CD4-positive, alpha-beta T cell (primary cell): ENCODE measurements around the gene IL10RB. TPM values are rescaled to one million over a fixed set of nuclear protein-coding genes. Genes with fewer than 3 reads are reported as not detected.
A peak's percentile ranks its signal among the peaks of the same experiment; 100 is the strongest.

Experiments used
- ATAC-seq: fragments of 200-7000 bp; cut with Tn5 transposase; one replicate; pipeline ENCODE4 v1.10.0; 2022; ENCODE audit warnings: mild to moderate bottlenecking; ENCODE audit not compliant: poor library complexity
- CTCF ChIA-PET: fragments of 350-600 bp; sonication (Branson Sonifier 250); formaldehyde crosslinking; loops from one replicate; lab custom pipeline; 2021; ENCODE audit warnings: antibody characterized with exemption, inconsistent platforms; lab: Charles Lee
- POLR2A ChIA-PET: fragments of 350-600 bp; sonication (Branson Sonifier 250); formaldehyde crosslinking; loops from one replicate; lab custom pipeline; 2021; ENCODE audit warnings: antibody characterized with exemption, inconsistent platforms; lab: Charles Lee
- DNase-seq, 14 experiments: peaks; one replicate each; pipeline ENCODE4 v3.0.0-alpha.2; 2013 to 2020; ENCODE audit warnings: mixed read lengths in 2 of 14
- H3K27ac ChIP-seq, 2 donors: one replicate each; pipeline versions ENCODE4 v1.5.1 to v1.7.0; 2013; ENCODE audit warnings: low read length in 2 of 2, low read depth in 1 of 2, mild to moderate bottlenecking in 1 of 2
- H3K27me3 ChIP-seq, 2 experiments: 1 replicate in 1 of 2; 2 replicates in 1 of 2; pipeline versions ENCODE4 v1.6.1 to v1.7.0; 2013; ENCODE audit warnings: low read length in 2 of 2, control low read depth in 1 of 2, mild to moderate bottlenecking in 1 of 2, moderate library complexity in 1 of 2; ENCODE audit not compliant: insufficient read depth in 2 of 2, control insufficient read depth in 1 of 2
- H3K36me3 ChIP-seq: one replicate; pipeline ENCODE4 v1.6.1; 2013; ENCODE audit warnings: low read length, control low read depth; ENCODE audit not compliant: insufficient read depth
- H3K4me1 ChIP-seq: one replicate; pipeline ENCODE4 v1.6.1; 2013; ENCODE audit warnings: low read length, control low read depth; ENCODE audit not compliant: insufficient read depth
- H3K4me3 ChIP-seq: one replicate; pipeline ENCODE4 v1.5.1; 2013; ENCODE audit warnings: mild to moderate bottlenecking, low read length, moderate library complexity
- H3K9me3 ChIP-seq, 2 experiments: 1 replicate in 1 of 2; 2 replicates in 1 of 2; pipeline versions ENCODE4 v1.6.1 to v1.7.0; 2013; ENCODE audit warnings: low read length in 2 of 2, mild to moderate bottlenecking in 2 of 2, control low read depth in 1 of 2, moderate library complexity in 1 of 2; ENCODE audit not compliant: control insufficient read depth in 1 of 2, insufficient read depth in 1 of 2
- H3K27ac Mint-ChIP-seq: one replicate; pipeline ENCODE4 v1.8.0; 2020; ENCODE audit warnings: mixed read lengths
- H3K27me3 Mint-ChIP-seq: one replicate; pipeline ENCODE4 v1.8.0; 2021; ENCODE audit warnings: mixed read lengths
- H3K36me3 Mint-ChIP-seq: one replicate; pipeline ENCODE4 v1.8.0; 2021; ENCODE audit warnings: low read depth, mixed read lengths
- H3K4me1 Mint-ChIP-seq: one replicate; pipeline ENCODE4 v1.8.0; 2021; ENCODE audit warnings: low read depth, mixed read lengths
- H3K4me3 Mint-ChIP-seq: one replicate; pipeline ENCODE4 v1.8.0; 2020; ENCODE audit warnings: mild to moderate bottlenecking, mixed read lengths
- H3K9me3 Mint-ChIP-seq: one replicate; pipeline ENCODE4 v1.8.0; 2020; ENCODE audit warnings: mixed read lengths
- CTCF ChIP-seq: fragments of 200-600 bp; IDR thresholded peaks from one replicate; pipeline ENCODE4 v1.8.0; 2022; ENCODE audit warnings: antibody characterized with exemption, mild to moderate bottlenecking
- intact Hi-C, 2 experiments: fragments of 100-400 bp; cut with DNase I in 1 of 2; cut with micrococcal nuclease in 1 of 2; formaldehyde crosslinking; loops; one replicate each; pipeline versions ENCODE4 v1.15.1 to v1.9.0; 2023 to 2025; cut with DNase I, micrococcal nuclease
- total RNA-seq, 174 experiments: library from RNA in 2 of 174; stranded (reverse) in 2 of 174; gene quantifications; one replicate each; pipeline ENCODE4 v1.2.3 and lab custom pipeline; 2021 to 2026

Gene IL10RB
- total RNA-seq, 2 experiments from 2014 or later, result 7.2 to 9.2 TPM

GRCh38 chr21:33267250-33267649 is 1.1 kb downstream of the IL10RB start:
- DNase-seq (peak in 1 of 14 experiments; percentile 31), ATAC-seq (no peak)
- H3K27me3 Mint-ChIP-seq, result no peaks in the 10 kb centered on the region
- Histone ChIP-seq H3K27me3 (no peaks in the 10 kb centered on the region), H3K9me3 (no peaks in the 10 kb centered on the region), H3K27ac (peak overlapping the region; percentile 79 to 85), H3K4me3 (peak overlapping the region; percentile 98), H3K4me1 (peaks cover 52% of the 10 kb centered on the region), H3K36me3 (peaks cover 41% of the 10 kb centered on the region)
- peak overlapping the region; percentile 94 for H3K27ac Mint-ChIP-seq
- TF ChIP-seq CTCF, result no peak
- CTCF ChIA-PET, result interaction anchor here (0.7 to 1.6 kb wide), 5 partner anchors 20 to 94 kb away, joined by 3 to 6 read pairs (median 3); no protein-coding TSS in a partner anchor
- intact Hi-C loops, result loop anchor here (2.0 to 10.0 kb wide), 5 partner anchors 35 to 178 kb away; no protein-coding TSS in a partner anchor
- H3K4me1 Mint-ChIP-seq, result peaks cover 52% of the 10 kb centered on the region
- peaks cover 75% of the 10 kb centered on the region for H3K36me3 Mint-ChIP-seq
- no peaks in the 10 kb centered on the region for H3K9me3 Mint-ChIP-seq
- POLR2A ChIA-PET, result interaction anchor here (0.6 to 4.3 kb wide), 18 partner anchors 10 to 496 kb away, joined by 3 to 35 read pairs (median 6); partner anchors contain the start of genes IFNAR1, PAXBP1 and TMEM50B
- H3K4me3 Mint-ChIP-seq, result peak overlapping the region; percentile 99

- Histone ChIP-seq H3K27me3 (no peaks in the 10 kb centered on the region), H3K4me1 (peaks cover 49% of the 10 kb centered on the region), H3K27ac (peak overlapping the region; percentile 43 to 51), H3K36me3 (peaks cover 41% of the 10 kb centered on the region), H3K4me3 (no peak overlapping the region), H3K9me3 (no peaks in the 10 kb centered on the region)
- peaks cover 73% of the 10 kb centered on the region for H3K36me3 Mint-ChIP-seq
- peak overlapping the region; percentile 99 for H3K4me3 Mint-ChIP-seq
- POLR2A ChIA-PET, result interaction anchor here (0.7 to 4.3 kb wide), 6 partner anchors 16 to 497 kb away, joined by 3 to 35 read pairs (median 3); partner anchors contain the start of genes IFNAR1 and PAXBP1
- DNase-seq (peak in 2 of 14 experiments; percentile 20 to 39), ATAC-seq (no peak)
- peaks cover 60% of the 10 kb centered on the region for H3K4me1 Mint-ChIP-seq
- H3K27ac Mint-ChIP-seq, result peak overlapping the region; percentile 94
- intact Hi-C loops, result loop anchor here in 1 of 2 experiments (5.0 to 10.0 kb wide), 3 partner anchors 36 to 176 kb away; no protein-coding TSS in a partner anchor
- no peaks in the 10 kb centered on the region for H3K27me3 Mint-ChIP-seq
- CTCF ChIA-PET, result interaction anchor here (0.7 to 1.4 kb wide), 2 partner anchors 30 to 68 kb away, joined by 3 to 6 read pairs; no protein-coding TSS in a partner anchor
- H3K9me3 Mint-ChIP-seq, result no peaks in the 10 kb centered on the region
- TF ChIP-seq CTCF, result no peak
Observed at GRCh38 chr21:33268393-33268736, 2.2 kb downstream of the IL10RB start.

GRCh38 chr21:33268737-33269441 is 2.7 kb downstream of the IL10RB start:
- DNase-seq (peak in 10 of 14 experiments; percentile 23 to 69 (median 54)), ATAC-seq (no peak)
- Mint-ChIP-seq H3K27ac (peak overlapping the region; percentile 94), H3K9me3 (no peaks in the 10 kb centered on the region), H3K27me3 (no peaks in the 10 kb centered on the region), H3K36me3 (peaks cover 73% of the 10 kb centered on the region), H3K4me1 (peaks cover 65% of the 10 kb centered on the region), H3K4me3 (peak overlapping the region; percentile 99)
- TF ChIP-seq CTCF, result no peak
- Histone ChIP-seq H3K27me3 (no peaks in the 10 kb centered on the region), H3K9me3 (no peaks in the 10 kb centered on the region), H3K36me3 (peaks cover 39% of the 10 kb centered on the region), H3K4me1 (peaks cover 49% of the 10 kb centered on the region), H3K4me3 (no peak overlapping the region), H3K27ac (peak overlapping the region; percentile 43 to 51)
- ChIA-PET POLR2A (interaction anchor here (0.6 to 4.3 kb wide), 5 partner anchors 25 to 497 kb away, joined by 3 to 35 read pairs (median 3); partner anchors contain the start of genes IFNAR1 and PAXBP1), CTCF (interaction anchor here (1.2 to 1.4 kb wide), 2 partner anchors 69 to 91 kb away, joined by 3 to 6 read pairs; no protein-coding TSS in a partner anchor)
- intact Hi-C loops, result loop anchor here in 1 of 2 experiments (5.0 to 10.0 kb wide), 3 partner anchors 37 to 176 kb away; no protein-coding TSS in a partner anchor
